NCI-H748 (cell line): ENCODE results near the gene SYNDIG1.

Experiments used
- DNase-seq: peaks from one replicate; lab custom pipeline; 2025; ENCODE audit not compliant: unreplicated experiment; lab: John Stamatoyannopoulos, UW

SYNDIG1 gene

DNA sequence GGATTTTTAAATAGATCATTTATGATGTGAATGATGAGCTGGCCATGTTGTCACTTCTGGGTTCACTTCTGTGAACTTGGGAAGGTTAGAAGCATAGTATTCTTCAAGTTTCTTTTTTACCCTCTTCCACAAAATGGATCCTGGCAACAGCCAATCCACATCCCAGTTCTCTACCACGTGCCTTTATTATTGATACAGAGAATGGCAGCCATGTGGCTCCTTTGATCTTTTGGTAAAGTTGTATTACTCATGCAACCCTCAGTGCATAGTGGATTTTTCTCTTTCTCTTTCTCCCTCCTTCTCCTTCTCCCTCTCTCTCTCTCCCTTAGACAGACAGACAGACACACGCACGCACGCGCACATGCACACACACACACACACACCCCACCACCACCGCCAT is 50.0 kb downstream of the SYNDIG1 start:
- no peak for DNase-seq

DNA sequence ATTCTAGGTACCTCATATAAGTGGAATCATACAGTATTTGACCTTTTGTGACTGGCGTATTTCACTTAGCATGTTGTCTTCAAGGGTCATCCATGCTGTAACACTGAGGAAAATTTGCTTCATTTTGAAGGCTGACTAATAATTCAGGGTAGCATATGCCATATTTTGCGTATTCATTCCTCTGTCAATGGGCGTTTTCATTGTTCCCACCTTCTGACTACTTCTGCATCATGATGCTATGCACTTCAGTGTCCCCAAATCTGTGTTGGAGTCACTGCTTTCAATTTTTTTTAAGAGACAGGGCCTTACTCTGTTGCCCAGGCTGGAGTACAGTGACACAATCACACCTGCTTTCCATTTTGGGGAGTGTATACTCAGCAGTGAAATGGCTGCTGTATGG is 51.6 kb downstream of the SYNDIG1 start:
- DNase-seq = no peak

DNA sequence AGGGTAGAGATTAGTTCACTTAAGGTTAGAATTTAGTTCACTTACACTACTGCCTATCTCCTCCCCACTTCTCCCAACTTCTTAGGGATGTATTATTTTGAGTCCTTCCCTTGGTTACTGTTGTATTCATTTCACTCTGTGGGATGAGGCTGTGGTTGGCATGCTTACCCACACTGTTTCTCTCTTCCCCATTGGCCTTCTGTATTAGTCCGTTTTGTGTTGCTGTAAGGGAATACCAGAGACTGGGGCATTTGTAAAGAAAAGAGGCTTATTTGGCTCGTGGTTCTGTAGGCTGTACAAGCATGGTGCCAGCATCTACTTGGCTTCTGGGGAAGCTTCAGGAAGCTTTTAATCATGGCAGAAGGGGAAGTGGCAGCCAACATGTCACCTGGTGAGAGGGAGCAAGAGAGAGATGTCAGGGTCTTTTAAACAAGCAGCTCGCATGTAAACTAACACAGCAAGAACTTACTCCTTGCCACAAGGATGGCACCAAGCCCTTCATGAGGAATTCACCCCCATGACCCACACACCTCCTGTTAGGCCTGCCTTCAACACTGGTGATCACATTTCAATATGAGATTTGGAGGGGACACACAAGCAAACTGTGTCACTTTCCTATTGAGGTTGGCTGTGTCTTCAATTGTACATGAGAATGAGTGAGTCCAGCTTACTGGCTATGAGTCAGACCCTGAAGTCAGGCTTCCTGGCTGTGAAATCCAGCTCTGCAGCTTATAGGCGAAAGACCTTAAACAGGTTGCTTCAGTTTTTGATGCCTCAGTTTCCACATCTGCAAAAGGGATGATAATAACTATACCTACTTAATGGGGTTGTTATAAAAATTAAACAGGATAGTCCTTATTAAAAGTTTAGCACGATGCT is 53.3 kb downstream of the SYNDIG1 start:
- no peak for DNase-seq

DNA sequence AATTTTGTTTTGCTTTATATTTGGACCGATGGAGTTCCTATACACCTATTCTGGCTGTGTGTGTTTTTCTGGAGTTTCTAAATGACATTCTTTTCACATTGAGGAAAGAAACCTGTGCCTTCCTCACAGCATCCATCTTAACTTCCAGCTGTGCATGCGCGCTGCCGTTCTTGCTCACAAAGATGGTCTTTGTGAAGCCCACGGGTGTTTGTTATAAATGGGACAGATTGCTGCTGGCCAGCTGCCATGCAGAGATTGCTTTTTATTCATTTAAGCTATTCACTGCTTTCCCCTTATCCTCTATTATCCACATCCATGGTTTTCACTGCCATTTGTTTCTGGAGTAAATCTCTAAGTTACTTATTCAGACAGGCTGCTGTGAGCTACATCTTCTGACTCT is 54.2 kb downstream of the SYNDIG1 start:
- DNase-seq = peak; percentile 57

DNA sequence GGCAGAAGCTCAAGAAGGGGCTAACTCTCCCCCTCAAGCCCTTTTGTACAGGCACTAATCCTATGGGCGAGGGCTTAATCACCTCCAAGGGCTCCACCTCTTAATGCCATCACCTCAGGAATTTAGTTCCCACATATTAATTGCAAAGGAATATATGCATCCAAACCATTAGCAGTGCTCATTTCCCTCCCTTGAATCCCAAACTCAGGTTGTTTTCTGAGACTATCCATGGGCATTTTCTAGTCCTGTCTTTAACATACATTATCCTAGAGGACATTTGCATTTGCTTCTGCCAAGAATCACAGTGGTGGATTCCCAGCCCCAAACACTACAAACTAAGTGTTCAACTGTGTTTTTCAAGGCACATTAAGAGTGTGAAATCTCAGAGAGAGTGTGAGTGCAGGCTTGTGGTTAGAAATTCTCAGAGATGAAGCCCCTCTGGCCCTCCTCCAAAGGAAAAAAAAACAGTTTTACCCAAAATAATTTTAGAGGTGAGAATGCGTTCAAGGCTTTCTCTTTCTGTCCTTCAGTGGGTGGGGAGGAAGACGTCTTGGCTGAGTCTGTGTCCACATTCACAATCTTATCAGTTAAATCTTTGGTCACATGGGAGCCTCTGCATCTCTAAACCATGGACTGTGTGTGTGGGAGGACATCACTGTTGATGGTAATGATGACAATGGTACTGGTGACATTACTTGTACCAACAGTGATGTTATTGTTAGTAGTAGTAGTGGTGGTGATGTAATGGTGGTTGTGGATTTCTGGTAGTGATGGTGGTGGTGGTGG is 59.3 kb downstream of the SYNDIG1 start:
- DNase-seq = no peak

DNA sequence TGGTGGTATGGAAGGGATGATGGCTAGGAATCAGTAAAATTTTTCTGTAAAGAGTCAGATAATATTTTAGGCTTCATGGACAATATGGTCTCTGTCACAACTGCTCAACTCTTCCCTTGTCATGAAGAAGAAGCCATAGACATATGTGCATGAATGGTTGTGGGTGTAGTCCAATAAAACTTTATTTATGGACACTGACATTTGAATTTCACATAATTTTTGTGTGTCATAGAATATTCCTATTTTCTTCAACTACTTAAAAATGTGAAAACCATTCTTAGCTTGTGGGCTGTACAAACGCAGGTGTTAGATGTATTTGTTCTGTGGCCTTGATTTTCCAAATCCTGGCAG is 59.9 kb downstream of the SYNDIG1 start:
- DNase-seq = no peak

DNA sequence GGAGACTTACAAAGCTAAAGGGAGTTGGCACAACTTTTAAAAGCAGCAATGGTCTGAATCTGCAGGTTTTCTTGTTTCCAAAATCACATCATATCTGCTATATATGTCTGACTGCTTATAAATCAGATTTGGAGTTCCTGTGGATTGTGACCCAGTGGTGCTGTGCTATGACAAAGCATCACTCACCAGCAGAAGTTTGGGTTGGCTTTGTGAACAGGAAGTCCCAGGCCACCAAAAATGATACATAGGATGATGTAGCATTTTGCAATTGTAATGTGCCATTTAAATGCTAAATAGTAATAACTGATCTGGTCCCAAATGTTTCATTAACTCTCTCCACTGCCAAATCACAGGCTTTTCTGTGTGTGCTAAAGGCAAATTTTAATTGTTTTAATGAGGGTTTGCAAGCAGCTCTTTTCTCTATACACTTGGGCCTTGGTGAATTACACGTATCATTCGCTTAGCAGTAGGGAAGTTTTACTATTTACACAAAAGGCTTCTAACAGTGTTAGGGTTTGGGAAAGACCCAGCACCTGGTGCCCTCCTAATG is 60.8 kb downstream of the SYNDIG1 start:
- DNase-seq = peak; percentile 66

DNA sequence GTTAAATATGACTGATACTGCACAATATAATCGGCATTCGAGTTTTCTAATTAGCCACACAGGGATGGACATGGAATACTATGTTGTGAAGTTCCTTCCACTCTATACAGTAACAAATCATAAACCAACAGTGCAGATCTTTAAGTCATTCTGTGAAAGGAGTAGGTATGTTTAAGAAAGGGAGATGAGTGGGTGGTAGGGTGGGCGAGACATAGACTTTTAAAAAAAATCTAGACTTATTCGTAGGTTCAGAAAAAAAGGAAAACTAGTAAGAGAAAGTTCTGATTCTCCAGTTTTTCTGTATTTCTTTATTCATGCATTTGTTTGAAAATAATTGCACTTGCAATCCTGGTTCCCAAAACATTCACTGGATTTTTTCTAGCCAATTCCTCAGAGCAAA is 61.8 kb downstream of the SYNDIG1 start:
- DNase-seq = no peak

DNA sequence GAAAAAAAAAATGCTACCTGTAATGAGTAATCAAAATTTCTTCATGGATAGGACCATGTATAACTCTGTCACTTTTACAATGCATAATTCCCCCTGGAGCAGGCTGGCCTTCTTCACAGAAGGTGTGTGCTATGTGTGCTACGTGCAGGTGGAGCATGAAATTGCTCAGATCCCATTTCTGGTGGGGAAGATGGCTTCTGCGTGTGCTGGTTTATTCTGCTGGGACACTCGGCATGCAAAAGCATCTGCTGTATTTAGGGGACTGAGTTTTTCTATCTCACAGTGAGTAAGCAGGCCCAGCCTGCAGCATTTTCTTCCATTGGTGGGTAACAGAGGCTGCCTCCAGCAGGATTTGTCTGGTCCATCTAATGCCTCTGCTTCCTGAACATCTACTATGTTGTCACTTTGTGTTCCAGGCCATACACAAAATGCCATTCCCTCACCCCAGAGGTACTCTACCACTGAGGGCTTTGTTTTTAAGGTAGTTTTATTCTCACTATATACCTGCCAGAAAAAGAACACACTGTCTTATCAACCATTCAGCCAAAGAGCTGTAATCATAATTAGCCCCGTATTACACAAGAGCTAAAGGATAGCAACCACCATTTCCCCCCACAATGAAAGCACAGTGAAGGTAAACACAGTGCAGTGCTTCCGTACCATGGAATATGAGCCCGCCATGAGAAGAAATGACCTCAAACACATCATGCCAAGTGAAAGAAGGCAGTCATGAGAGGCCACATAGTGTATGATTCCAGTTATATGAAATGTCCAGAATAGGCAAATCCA is 62.4 kb downstream of the SYNDIG1 start:
- peak; percentile 20 for DNase-seq

DNA sequence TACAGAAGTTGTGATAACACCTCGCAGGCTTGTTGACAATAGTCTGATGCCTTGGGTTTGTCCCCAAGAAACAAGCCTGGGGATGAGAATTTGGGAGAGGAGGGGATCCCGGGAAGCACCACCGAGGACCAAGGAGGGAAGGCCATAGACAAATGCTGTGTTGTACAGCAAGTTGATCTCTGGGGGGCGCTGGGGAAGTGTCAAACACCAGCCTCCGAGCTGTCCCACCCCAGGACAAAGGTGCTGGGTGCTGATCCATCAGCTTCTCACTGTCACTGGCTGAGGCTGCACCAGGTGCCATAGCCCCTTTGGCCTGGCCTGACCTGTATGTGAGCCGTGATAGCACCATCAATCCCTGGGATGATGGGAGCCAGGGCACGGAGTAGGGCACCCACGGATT is 64.0 kb downstream of the SYNDIG1 start:
- DNase-seq = no peak

DNA sequence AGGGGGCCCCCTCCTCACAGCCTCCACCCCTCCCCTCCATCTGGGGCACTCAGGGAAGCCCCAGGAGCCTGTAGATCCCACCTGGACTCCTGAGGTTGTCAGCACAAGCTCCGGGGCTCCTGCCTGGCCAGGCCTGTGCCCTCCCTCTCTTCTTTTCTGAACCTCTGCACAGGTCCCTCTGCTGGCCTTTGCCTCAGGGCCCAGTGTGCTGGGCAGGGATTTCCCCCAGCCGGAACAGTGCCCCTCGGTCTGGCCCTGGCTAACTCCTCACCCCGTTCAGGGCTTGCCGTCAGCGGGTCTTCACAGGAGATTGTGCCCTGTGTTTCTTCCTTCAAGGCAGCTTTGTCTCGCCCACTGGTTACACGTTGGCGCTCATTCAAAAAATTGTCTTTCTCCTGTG is 64.9 kb downstream of the SYNDIG1 start:
- DNase-seq = no peak

DNA sequence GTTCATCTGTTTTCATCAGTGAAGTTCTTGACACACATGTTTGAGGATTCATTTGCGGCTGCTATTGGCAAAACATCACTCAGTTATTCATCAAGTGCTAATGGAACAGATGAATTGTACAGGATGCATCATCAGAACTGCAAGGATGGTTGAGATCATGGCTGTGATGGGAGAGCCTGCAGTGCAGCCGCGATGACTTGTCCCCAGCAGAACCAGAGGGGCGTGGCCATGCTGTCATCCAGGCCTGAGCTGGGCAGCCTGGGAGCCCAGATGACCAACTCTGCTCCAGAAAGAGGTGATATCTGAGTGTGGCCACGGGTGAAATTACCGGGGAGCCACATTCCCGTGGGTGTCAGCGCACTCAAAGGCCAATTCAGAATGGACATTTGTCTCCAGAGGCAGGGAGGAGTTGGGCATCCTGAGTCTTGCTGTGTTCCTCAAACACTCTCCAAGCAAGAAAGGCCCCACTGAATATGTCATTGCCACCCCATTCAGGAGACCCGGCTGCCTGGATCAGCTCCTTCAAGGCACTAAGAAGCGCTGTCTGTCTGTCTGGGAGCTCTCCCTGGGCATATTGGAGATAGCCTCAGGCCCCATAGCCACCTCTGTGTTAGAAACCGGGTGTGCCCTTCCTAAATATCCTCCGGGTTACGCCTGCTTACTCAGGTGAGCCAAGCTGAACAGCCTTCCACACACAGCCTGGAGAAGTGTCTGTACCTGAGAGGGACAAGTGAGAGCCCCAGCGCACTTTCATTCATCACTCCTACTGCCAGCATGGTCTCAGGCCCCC is 66.7 kb downstream of the SYNDIG1 start:
- no peak for DNase-seq

DNA sequence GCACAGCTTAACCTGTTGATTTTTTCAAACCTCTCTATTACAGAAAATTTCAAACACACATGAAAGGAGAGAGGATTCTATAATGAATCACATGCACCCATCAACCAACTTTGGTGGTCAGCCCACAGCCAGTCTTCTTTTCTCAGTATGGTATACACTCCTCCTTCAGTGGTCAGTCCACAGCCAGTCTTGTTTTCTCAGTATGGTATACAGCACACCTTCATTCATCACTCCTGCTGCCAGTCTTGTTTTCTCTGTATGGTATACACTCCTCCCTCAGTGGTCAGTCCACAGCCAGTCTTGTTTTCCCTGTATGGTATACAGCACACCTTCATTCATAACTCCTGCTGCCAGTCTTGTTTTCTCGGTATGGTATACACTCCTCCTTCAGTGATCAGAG is 67.8 kb downstream of the SYNDIG1 start:
- no peak for DNase-seq

DNA sequence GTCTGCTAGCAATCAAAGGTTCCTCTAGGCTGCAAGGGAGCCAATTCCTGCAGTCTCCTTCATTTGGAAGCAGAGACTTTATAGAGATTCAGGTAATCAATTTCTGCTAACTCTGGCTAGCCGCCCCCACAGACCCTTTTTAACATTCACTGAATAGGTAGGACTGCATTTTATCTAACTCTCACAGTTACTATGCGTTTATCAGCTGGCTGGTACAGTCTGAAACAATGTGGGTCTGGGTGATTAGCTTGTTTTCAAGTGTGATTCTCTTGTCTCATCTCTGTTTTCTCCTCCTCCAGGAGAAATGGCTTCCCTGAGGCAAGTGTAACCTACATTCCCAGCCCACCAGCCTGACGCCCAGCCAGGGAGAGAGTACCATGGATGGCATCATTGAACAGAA is 73.3 kb downstream of the SYNDIG1 start:
- DNase-seq = no peak

DNA sequence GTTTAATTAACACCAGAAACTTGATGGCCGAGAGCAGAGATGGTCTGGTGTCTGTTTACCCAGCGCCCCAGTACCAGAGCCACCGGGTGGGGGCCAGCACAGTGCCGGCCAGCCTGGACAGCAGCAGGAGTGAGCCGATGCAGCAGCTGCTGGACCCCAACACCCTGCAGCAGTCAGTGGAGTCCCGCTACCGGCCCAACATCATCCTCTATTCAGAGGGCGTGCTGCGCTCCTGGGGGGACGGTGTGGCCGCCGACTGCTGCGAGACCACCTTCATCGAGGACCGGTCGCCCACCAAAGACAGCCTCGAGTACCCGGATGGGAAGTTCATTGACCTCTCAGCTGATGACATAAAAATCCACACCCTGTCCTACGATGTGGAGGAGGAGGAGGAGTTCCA is 73.7 kb downstream of the SYNDIG1 start:
- DNase-seq = no peak

DNA sequence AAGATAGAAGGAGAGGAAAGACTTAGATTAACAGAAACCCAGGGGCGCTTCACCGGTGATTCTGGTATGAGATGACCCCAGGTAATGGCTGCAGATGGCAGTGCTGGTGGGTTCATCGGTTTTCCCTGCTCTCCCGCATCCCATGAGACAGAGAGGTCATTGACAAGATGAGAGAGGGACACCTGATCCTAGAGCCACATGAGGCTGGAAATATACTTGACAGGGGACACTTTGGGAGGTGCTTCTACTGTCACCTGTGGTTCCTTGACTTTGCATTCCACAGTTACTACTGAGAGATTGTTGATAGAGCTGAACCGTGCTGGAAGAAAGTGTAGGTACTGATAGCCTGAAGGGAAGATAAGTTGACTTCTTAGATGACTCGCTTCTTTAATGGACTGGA is 74.3 kb downstream of the SYNDIG1 start:
- no peak for DNase-seq

DNA sequence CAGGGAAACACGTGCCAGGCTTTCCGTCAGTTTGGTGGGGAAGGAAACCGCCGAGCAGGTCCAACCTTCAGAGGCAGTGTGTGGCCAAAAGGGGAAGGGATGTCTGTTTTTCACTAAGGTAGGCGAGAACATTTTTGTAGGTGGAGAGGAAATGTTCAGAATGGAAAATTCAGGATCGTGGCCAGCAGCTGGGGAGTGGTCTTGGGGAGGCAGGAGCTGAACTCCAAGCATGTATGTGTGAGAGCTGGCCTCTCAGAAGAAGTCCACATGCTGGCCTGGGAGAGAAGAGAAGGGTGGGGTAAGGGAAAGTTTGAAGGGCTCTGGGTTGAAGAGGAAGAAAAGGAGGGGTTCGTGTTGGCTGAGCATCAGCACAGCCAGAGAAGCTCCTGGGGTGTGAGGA is 74.9 kb downstream of the SYNDIG1 start:
- no peak for DNase-seq

DNA sequence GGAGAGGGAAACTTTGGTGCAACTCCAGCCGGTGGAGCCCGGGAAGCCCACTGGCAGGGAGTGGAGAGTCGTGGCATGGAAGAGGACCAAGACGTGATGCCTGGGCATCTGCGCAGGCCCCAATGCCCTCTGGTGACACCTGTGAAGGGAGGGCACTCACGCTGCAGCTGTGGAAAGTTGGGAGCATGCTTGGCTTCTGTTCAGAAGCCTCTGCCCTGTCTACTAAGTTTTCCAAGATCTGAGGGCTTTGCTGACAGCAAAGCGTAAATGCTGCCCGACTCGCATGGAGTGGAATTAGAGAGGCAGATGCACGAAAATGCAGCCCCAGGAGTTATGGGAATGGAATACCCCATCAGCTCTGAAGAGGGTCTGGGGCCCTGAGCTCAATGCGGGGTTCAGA is 75.7 kb downstream of the SYNDIG1 start:
- DNase-seq = no peak

DNA sequence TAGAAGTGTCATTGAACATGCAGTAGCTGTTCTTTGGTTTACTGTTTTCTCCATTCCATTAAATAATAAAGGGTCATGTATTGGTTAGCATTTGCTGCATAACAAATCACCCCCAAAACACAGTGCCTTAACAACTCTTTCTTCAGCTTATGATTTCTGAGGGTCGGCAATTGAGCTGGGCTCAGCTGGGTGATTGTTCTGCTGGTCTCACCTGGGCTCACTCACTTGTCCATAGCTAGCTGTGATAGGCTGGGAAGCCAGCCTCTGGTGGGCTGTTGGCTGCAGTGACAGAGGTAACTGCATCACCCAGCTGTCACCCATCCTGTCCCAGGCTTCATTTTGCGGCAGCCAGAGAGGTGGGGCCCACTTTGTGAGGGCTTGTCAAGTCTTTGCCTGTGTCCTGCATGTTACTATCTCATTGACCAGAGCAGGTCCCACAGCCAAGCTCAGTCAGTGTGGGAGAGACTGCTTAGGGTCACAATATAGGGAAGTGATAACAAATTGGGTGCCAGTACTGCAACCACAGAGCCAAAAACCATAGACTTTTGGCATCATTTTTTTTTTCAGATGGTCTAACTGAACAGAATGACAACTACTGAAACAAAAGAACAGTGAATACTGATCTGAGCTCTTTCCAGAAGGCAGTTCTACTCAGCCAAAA is 76.9 kb downstream of the SYNDIG1 start:
- DNase-seq = no peak

DNA sequence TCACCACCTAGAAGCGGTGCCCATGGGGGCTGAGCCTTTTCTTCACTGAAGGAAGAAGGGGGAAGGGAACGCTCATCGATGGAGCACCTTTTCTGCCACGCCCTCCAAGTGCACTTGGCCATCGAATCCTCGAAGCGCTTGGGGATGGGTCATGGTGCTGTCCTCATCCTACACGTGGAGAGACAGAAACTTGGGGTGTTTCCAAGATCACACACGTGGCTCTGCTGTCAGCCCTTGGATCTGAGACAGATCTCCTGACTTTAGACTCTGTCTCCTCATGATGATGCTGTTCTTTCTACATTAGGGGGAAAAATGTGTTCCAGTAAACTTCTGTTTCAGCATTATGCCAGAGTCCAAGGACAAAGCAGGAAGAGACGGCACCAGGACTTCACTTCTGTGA is 78.5 kb downstream of the SYNDIG1 start:
- no peak for DNase-seq
